AG04449 (cell line): ENCODE data around the gene AIP.

Experiments
- CTCF ChIA-PET: fragments of 350-600 bp; formaldehyde crosslinking; extraction: SDS; loops from one replicate; lab custom pipeline; 2021; ENCODE audit warnings: antibody characterized with exemption; lab: Yijun Ruan, JAX
- POLR2A ChIA-PET: fragments of 400-600, 350-600 bp; formaldehyde crosslinking; extraction: SDS; loops from one replicate; lab custom pipeline; 2020; ENCODE audit warnings: antibody characterized with exemption, inconsistent platforms; lab: Yijun Ruan, JAX
- DNase-seq: peaks from one replicate; pipeline ENCODE4 v3.0.0-alpha.2; 2010; ENCODE audit warnings: low read depth, low spot score
- H3K4me3 ChIP-seq: 2 replicates; pipeline ENCODE4 v1.5.1; 2011; ENCODE audit warnings: low read depth, mild to moderate bottlenecking, control low read depth, low read length
- CTCF ChIP-seq: IDR thresholded peaks from one replicate; pipeline ENCODE4 v1.5.1; 2011; ENCODE audit warnings: mild to moderate bottlenecking, moderate library complexity, low read length, control low read depth, inconsistent platforms; ENCODE audit not compliant: insufficient read depth; ENCODE audit errors: missing control alignments

Gene AIP

DNA sequence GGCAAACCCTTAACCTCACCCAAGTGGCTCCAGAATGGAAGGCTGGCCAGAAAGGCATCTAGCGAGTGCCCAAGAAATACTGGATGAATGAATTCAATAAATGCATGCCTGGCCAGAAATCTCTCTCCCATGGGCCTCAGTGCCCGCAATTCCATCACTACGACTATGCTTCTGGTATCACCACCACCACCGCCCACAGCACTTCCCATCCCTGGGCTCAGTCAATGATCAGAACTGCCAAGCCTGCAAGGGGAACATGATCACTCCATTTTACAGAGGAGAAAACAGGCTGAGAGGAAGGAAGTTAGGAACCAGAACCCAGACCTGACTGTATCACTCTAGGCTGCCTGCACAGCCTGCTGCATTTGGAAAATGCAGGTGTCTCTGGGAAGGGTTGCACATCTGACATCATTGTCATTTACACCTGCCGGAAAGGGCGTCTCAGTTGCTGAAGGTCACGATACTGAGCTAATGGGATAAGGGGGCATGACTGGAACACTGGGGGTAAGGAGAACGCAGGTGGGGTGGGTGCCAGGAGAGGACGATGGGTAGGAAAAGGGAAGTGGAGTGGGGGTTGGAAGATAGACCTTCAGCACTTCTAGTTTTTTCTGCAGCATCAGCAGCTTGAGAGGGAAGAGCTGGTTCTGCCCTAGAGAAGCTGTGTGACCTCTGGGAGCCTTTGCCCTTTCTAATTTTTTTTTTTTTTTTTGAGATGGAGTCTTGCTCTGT is 33.5 kb upstream of the AIP start:
- no peak overlapping the region for H3K4me3 ChIP-seq
- no peak for DNase-seq
- no peak for TF ChIP-seq CTCF
- ChIA-PET POLR2A (no interaction called here), CTCF (no interaction called here)

DNA sequence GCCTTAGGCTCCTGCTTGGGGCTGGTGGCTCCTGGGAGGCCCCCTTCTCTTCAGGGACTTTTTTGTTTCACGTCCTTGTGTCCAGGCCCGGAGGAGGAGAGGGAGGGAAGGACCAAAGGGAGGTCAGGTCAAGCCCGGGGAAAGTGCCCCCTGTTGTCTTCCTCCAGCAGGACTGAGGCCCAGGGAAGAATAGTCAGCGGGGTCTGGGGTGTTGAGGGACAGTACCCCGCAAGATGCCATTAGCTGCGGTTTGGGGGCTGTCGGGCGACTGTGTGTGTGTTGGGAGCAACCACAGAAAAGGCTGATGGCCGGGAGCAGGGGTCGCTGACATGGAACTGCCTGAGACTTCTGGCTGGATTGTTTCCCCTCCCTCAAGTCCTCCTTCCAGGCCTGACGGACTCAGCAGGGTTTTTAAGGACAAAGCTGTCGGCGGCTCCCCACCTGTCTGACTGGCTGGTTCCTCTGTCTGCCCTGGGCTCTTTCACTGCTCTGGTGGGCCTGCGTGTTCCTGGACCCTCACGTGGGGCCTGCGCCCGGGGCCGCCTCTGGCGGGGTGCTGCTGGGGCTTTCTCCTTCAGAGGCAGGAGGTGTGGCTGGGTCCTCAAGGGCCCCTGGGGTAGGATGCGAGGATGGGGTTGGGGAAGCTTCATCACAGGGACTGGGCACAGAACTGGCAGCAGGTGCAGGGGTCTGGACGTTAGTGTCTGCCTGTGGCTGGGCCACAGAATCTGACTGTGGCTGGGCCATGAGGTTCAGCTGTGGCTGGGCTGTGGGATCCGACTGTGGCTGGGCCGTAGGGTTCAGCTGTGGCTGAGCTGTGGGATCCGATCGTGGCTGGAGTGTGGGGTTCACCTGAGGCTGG is 31.8 kb upstream of the AIP start:
- CTCF ChIA-PET, result no interaction called here
- no peak for DNase-seq
- POLR2A ChIA-PET, result no interaction called here
- H3K4me3 ChIP-seq, result no peak overlapping the region
- TF ChIP-seq CTCF, result no peak

GRCh38 chr11:67451658-67451976 is 31.2 kb upstream of the AIP start:
- DNase-seq, result no peak
- no peak for TF ChIP-seq CTCF
- H3K4me3 ChIP-seq, result no peak overlapping the region
- POLR2A ChIA-PET, result no interaction called here
- CTCF ChIA-PET, result no interaction called here

GRCh38 chr11:67452141-67452952 is 30.5 kb upstream of the AIP start, which contains the start of gene GPR152:
TSS of gene GPR152 (minus strand) at chr11:67452729. CDS start at chr11:67452724, 5 bp downstream.
- ChIA-PET POLR2A (no interaction called here), CTCF (no interaction called here)
- no peak for TF ChIP-seq CTCF
- no peak for DNase-seq
- H3K4me3 ChIP-seq, result no peak within 1 kb of the TSS

DNA sequence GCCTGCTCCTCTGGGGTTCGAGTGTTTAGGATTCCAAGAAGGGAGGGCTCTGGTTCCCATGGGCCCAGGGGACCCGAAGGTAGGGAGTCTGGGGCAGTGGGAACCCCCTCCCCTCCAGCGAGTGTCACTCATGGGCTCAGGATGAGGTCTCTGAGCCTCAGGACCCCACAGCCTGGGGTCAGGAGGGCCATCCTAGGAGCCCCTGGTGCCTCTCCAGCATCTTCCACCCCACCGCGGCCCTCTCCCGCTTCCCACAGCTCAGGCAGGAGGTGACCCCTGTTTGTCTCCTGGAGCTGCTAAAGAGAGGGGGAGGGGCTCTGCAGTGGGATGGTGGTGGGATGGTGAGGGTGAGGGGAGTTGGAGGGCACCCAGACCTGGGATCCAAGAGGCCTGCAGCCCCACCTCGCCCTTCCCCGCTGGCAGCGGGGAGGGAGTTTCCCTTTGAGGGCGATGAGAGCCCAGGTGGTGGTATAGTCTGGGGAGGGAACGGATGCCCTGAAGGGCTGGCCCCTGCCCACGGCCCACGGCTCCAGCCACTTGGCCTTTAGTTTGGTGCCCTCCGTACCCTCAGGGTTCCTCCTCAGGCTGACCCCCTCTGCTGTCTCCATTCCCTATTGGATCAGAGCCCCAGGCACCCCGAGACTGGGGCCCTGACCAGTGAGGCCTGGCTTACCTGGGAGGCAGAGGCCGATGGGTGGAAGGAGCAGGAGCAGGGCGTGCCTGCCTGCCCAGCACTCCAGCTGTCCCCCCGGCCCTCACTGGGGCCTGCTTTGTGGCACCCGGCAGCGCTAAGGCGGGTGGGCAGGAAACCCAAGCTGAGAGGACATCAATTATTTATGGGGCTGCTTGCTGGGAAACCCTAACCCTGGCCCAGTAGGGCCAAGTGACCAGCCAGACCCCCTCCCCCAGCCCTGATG is 28.8 kb upstream of the AIP start:
- CTCF ChIA-PET, result interaction anchor here (0.9 kb wide), 1 partner anchor 52 kb away, joined by 3 read pairs; no protein-coding TSS in a partner anchor

More for the DNA sequence above, 28.8 kb upstream of the AIP start:
- POLR2A ChIA-PET, result no interaction called here
- no peak for TF ChIP-seq CTCF
- DNase-seq, result no peak
- no peak overlapping the region for H3K4me3 ChIP-seq
